Liver (tissue), 9 donors: Measurements from ENCODE around the gene ATIC. TPM values are rescaled to one million over a fixed set of nuclear protein-coding genes. Genes with fewer than 3 reads are reported as not detected.

Experiments
- DNase-seq: peaks from one replicate; pipeline ENCODE4 v3.0.0-alpha.2; 2017; ENCODE audit warnings: low spot score
- H3K27ac ChIP-seq, 2 donors: one replicate each; pipeline ENCODE4 v1.7.0; 2013; ENCODE audit warnings: inconsistent platforms in 2 of 2, low read length in 2 of 2, control low read depth in 1 of 2, low read depth in 1 of 2, mild to moderate bottlenecking in 1 of 2
- H3K27me3 ChIP-seq, 4 donors: one replicate each; pipeline versions ENCODE4 v1.6.1 to v1.7.0; 2013; ENCODE audit warnings: low read length in 3 of 4, inconsistent platforms in 1 of 4, mild to moderate bottlenecking in 1 of 4, moderate library complexity in 1 of 4; ENCODE audit not compliant: control insufficient read depth in 4 of 4, insufficient read depth in 4 of 4
- H3K36me3 ChIP-seq, 4 donors: one replicate each; pipeline versions ENCODE4 v1.6.1 to v1.7.0; 2013; ENCODE audit warnings: low read length in 3 of 4, mild to moderate bottlenecking in 3 of 4, low read depth in 1 of 4, moderate library complexity in 1 of 4; ENCODE audit not compliant: control insufficient read depth in 4 of 4, insufficient read depth in 3 of 4
- H3K4me1 ChIP-seq, 4 donors: one replicate each; pipeline versions ENCODE4 v1.6.1 to v1.7.0; 2013; ENCODE audit warnings: low read length in 3 of 4, mild to moderate bottlenecking in 3 of 4, moderate library complexity in 1 of 4; ENCODE audit not compliant: control insufficient read depth in 4 of 4, insufficient read depth in 4 of 4
- H3K4me3 ChIP-seq, 3 donors: one replicate each; pipeline versions ENCODE4 v1.6.1 to v1.7.0; 2013; ENCODE audit warnings: low read length in 3 of 3, control low read depth in 1 of 3, low read depth in 1 of 3, mild to moderate bottlenecking in 1 of 3
- H3K9ac ChIP-seq, 2 donors: one replicate each; pipeline ENCODE4 v1.7.0; 2013; ENCODE audit warnings: low read length in 2 of 2, mild to moderate bottlenecking in 2 of 2, moderate library complexity in 2 of 2, control low read depth in 1 of 2, low read depth in 1 of 2
- H3K9me3 ChIP-seq, 4 donors: one replicate each; pipeline versions ENCODE4 v1.6.1 to v1.7.0; 2013; ENCODE audit warnings: low read length in 3 of 4; ENCODE audit not compliant: control insufficient read depth in 4 of 4
- ATF3 ChIP-seq: IDR thresholded peaks from 2 replicates; pipeline ENCODE4 v1.6.1; 2016; ENCODE audit warnings: antibody characterized with exemption
- CTCF ChIP-seq: fragments of 150-350 bp; IDR thresholded peaks from 2 replicates; pipeline ENCODE4 v1.5.1; 2017; ENCODE audit warnings: improper control_type of control experiment, low read depth, low read length; ENCODE audit not compliant: missing input control
- EGR1 ChIP-seq, 2 donors: IDR thresholded peaks; 2 replicates each; pipeline ENCODE4 v1.6.1; 2016 to 2018; ENCODE audit warnings: antibody characterized with exemption in 2 of 2, low read depth in 2 of 2
- FOXA1 ChIP-seq: IDR thresholded peaks from 2 replicates; pipeline ENCODE4 v1.6.1; 2016; ENCODE audit warnings: antibody characterized with exemption
- FOXA2 ChIP-seq: IDR thresholded peaks from 2 replicates; pipeline ENCODE4 v1.6.1; 2016; ENCODE audit warnings: antibody characterized with exemption
- HNF4A ChIP-seq, 2 donors: conservative IDR thresholded peaks; 2 replicates each; pipeline ENCODE4 v1.6.1; 2016; ENCODE audit warnings: antibody characterized with exemption in 2 of 2, mild to moderate bottlenecking in 2 of 2
- HNF4G ChIP-seq: IDR thresholded peaks from 2 replicates; pipeline ENCODE4 v1.6.1; 2016; ENCODE audit warnings: antibody characterized with exemption
- JUND ChIP-seq, 2 donors: IDR thresholded peaks; 2 replicates each; pipeline ENCODE4 v1.6.1; 2016; ENCODE audit warnings: antibody characterized with exemption in 2 of 2
- MAX ChIP-seq: IDR thresholded peaks from 2 replicates; pipeline ENCODE4 v1.6.1; 2016; ENCODE audit warnings: antibody characterized with exemption
- NR2F2 ChIP-seq: IDR thresholded peaks from 2 replicates; pipeline ENCODE4 v1.6.1; 2016; ENCODE audit warnings: antibody characterized with exemption
- RAD21 ChIP-seq, 2 donors: IDR thresholded peaks; 2 replicates each; pipeline ENCODE4 v1.6.1; 2016; ENCODE audit warnings: antibody characterized with exemption in 2 of 2, mild to moderate bottlenecking in 2 of 2
- RXRA ChIP-seq, 2 donors: IDR thresholded peaks; 2 replicates each; pipeline ENCODE4 v1.6.1; 2017 to 2018; ENCODE audit warnings: antibody characterized with exemption in 2 of 2, mild to moderate bottlenecking in 1 of 2
- SP1 ChIP-seq: IDR thresholded peaks from 2 replicates; pipeline ENCODE4 v1.6.1; 2018; ENCODE audit warnings: antibody characterized with exemption, mild to moderate bottlenecking
- TAF1 ChIP-seq: conservative IDR thresholded peaks from 2 replicates; pipeline ENCODE4 v1.6.1; 2016; ENCODE audit warnings: antibody characterized with exemption, mild to moderate bottlenecking
- YY1 ChIP-seq: IDR thresholded peaks from 2 replicates; pipeline ENCODE4 v1.6.1; 2016; ENCODE audit warnings: antibody characterized with exemption, mild to moderate bottlenecking
- WGBS: extraction: QIAGEN DNeasy Blood & Tissue Kit; methylation state at CpG from one replicate; pipeline ENCODE4 v1.1.7; 2013; 5-methylcytosine and 5-hydroxymethylcytosine counted together
- polyA plus RNA-seq, 2 donors: library from polyadenylated mRNA; stranded (reverse) in 1 of 2; unstranded in 1 of 2; fragments of 200-250 nt in 1 of 2; fragments of >200 nt in 1 of 2; fragmentation: Nextera tagmentation in 1 of 2; extraction: Ambion mirVana in 1 of 2; gene quantifications; one replicate each; pipeline versions ENCODE4 v1.2.1 to v1.2.3, GENCODE V29; 2013 to 2015
- total RNA-seq, 2 donors: library from RNA; depleted of rRNA; stranded (reverse); fragments of >200 nt; gene quantifications; one replicate each; pipeline ENCODE4 v1.2.3, GENCODE V29; 2014
- TF ChIP-seq, protein P1 (sequence below): IDR thresholded peaks from 2 replicates; pipeline ENCODE4 v1.6.1; 2016; ENCODE audit warnings: antibody characterized with exemption
- TF ChIP-seq, protein P2 (sequence below): IDR thresholded peaks from 2 replicates; pipeline ENCODE4 v1.6.1; 2016; ENCODE audit warnings: antibody characterized with exemption, mild to moderate bottlenecking
- donor health status: healthy.
- donor health status: healthy.
- donor health status: healthy.
- donor health status: healthy.
- donor health status: healthy.

Gene ATIC
- total and polyA plus RNA-seq, 4 donors = 22.9 to 50.0 (median 36.0) TPM

DNA sequence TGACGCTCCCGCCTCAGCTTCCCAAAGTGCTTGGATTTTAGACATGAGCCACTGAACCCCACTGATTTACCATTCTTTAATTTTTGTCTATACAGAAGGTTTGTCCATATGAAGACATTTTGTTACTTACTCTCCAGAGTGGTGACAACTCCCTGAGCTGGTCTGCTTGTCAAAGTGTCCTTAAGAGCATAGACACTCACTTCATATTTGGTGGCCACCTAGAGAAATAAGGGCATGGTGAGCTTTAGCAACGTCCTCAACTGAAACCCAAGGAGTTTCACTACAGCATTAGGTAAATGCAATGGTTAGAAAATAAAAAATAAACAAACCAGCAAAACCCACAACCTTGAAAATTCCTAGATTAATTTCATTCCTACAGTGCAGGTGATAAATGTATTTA is 66.2 kb downstream of the ATIC start:
- WGBS = 93% methylated on average over 3 of the region's 3 CpGs
- peaks cover 20 to 95% (median 89%) of the 10 kb centered on the region in 4 donors for H3K36me3 ChIP-seq
- H3K9me3 ChIP-seq = no peaks in the 10 kb centered on the region

More for the DNA sequence above, 66.2 kb downstream of the ATIC start:
- Histone ChIP-seq H3K27ac (no peak overlapping the region), H3K4me3 (no peak overlapping the region), H3K27me3 (no peaks in the 10 kb centered on the region), H3K4me1 (no peaks in the 10 kb centered on the region), H3K9ac (no peak overlapping the region)
- TF ChIP-seq FOXA2 = no peak
- no peak for TF ChIP-seq FOXA1
- no peak for TF ChIP-seq RXRA (IDR thresholded peaks at IDR 0.05)
- TF ChIP-seq JUND (IDR thresholded peaks at IDR 0.05) = no peak
- TF ChIP-seq TAF1 = no peak
- no peak for TF ChIP-seq YY1
- TF ChIP-seq ATF3 = no peak
- TF ChIP-seq CTCF = no peak
- TF ChIP-seq SP1 = no peak
- TF ChIP-seq HNF4G = no peak
- TF ChIP-seq, protein P1, sequence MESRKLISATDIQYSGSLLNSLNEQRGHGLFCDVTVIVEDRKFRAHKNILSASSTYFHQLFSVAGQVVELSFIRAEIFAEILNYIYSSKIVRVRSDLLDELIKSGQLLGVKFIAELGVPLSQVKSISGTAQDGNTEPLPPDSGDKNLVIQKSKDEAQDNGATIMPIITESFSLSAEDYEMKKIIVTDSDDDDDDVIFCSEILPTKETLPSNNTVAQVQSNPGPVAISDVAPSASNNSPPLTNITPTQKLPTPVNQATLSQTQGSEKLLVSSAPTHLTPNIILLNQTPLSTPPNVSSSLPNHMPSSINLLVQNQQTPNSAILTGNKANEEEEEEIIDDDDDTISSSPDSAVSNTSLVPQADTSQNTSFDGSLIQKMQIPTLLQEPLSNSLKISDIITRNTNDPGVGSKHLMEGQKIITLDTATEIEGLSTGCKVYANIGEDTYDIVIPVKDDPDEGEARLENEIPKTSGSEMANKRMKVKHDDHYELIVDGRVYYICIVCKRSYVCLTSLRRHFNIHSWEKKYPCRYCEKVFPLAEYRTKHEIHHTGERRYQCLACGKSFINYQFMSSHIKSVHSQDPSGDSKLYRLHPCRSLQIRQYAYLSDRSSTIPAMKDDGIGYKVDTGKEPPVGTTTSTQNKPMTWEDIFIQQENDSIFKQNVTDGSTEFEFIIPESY = no peak
- no peak for TF ChIP-seq EGR1 (IDR thresholded peaks at IDR 0.05; ENCODE audit: low read depth in 2 of 2)
- no peak for TF ChIP-seq HNF4A (conservative IDR thresholded peaks at IDR 0.05)
- no peak for TF ChIP-seq MAX
- TF ChIP-seq RAD21 (IDR thresholded peaks at IDR 0.05) = no peak
- TF ChIP-seq, protein P2, sequence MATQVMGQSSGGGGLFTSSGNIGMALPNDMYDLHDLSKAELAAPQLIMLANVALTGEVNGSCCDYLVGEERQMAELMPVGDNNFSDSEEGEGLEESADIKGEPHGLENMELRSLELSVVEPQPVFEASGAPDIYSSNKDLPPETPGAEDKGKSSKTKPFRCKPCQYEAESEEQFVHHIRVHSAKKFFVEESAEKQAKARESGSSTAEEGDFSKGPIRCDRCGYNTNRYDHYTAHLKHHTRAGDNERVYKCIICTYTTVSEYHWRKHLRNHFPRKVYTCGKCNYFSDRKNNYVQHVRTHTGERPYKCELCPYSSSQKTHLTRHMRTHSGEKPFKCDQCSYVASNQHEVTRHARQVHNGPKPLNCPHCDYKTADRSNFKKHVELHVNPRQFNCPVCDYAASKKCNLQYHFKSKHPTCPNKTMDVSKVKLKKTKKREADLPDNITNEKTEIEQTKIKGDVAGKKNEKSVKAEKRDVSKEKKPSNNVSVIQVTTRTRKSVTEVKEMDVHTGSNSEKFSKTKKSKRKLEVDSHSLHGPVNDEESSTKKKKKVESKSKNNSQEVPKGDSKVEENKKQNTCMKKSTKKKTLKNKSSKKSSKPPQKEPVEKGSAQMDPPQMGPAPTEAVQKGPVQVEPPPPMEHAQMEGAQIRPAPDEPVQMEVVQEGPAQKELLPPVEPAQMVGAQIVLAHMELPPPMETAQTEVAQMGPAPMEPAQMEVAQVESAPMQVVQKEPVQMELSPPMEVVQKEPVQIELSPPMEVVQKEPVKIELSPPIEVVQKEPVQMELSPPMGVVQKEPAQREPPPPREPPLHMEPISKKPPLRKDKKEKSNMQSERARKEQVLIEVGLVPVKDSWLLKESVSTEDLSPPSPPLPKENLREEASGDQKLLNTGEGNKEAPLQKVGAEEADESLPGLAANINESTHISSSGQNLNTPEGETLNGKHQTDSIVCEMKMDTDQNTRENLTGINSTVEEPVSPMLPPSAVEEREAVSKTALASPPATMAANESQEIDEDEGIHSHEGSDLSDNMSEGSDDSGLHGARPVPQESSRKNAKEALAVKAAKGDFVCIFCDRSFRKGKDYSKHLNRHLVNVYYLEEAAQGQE = no peak
- no peak for TF ChIP-seq NR2F2
- no peak for DNase-seq
